Gastrocnemius medialis (tissue), 4 donors: ENCODE results near the gene OR4M1. TPM values are rescaled to one million over a fixed set of nuclear protein-coding genes. Genes with fewer than 3 reads are reported as not detected.
"Not testable (repeated sequence)": the region's sequence is repeated elsewhere in the genome, so short reads cannot be mapped to it uniquely, and the experiment has no call there.

ENCODE experiments used
- ATAC-seq, 2 donors: fragments of 150-250 bp; one replicate each; pipeline ENCODE4 v1.9.1; 2016
- DNase-seq, 2 donors: peaks; one replicate each; pipeline ENCODE4 v3.0.0-alpha.2; 2019
- H3K27ac ChIP-seq, 4 donors: fragments of 200-600 bp; sonication (generic); 1 replicate in 1 of 4; 2 replicates in 3 of 4; pipeline ENCODE4 v1.5.1; 2016 to 2018; ENCODE audit warnings: mild to moderate bottlenecking in 2 of 4, moderate library complexity in 1 of 4
- H3K27me3 ChIP-seq, 3 donors: fragments of 200-600 bp; sonication (generic) in 2 of 3; 1 replicate in 1 of 3; 2 replicates in 2 of 3; pipeline versions ENCODE4 v1.5.1 to v1.6.0; 2016 to 2019; ENCODE audit warnings: mild to moderate bottlenecking in 1 of 3, moderate library complexity in 1 of 3
- H3K36me3 ChIP-seq, 2 donors: fragments of 200-600 bp; sonication (generic) in 1 of 2; one replicate each; pipeline ENCODE4 v1.5.1; 2017 to 2018
- H3K4me1 ChIP-seq, 2 donors: fragments of 200-600 bp; sonication (generic) in 1 of 2; one replicate each; pipeline ENCODE4 v1.5.1; 2016 to 2017; ENCODE audit warnings: mild to moderate bottlenecking in 2 of 2
- H3K4me3 ChIP-seq, 4 donors: fragments of 200-600 bp; sonication (generic) in 3 of 4; 1 replicate in 1 of 4; 2 replicates in 3 of 4; pipeline ENCODE4 v1.5.1; 2016 to 2019; ENCODE audit warnings: mild to moderate bottlenecking in 2 of 4
- H3K9me3 ChIP-seq, 3 donors: fragments of 200-600 bp; sonication (generic) in 2 of 3; 1 replicate in 1 of 3; 2 replicates in 2 of 3; pipeline ENCODE4 v1.5.1; 2016 to 2019
- POLR2A ChIP-seq, 2 donors: fragments of 450-650 bp; IDR thresholded peaks; one replicate each; pipeline ENCODE4 v1.6.1; 2017; ENCODE audit warnings: antibody characterized with exemption in 2 of 2, mild to moderate bottlenecking in 2 of 2, moderate library complexity in 2 of 2
- in situ Hi-C, 4 donors: fragments of 200-750 bp; cut with MboI; loops; one replicate each; pipeline versions ENCODE4 v1.15.0 to v1.8.0; 2017; ENCODE audit warnings: low sequenced_read_pairs in 4 of 4
- intact Hi-C: fragments of 100-400 bp; cut with DNase I; formaldehyde crosslinking; loops from one replicate; pipeline ENCODE4 v1.15.1; 2023; ENCODE audit warnings: low total_unique reads
- total RNA-seq, 4 donors: library from RNA; depleted of rRNA; stranded (reverse); fragments of >200 nt; gene quantifications; one replicate each; pipeline versions ENCODE4 v1.1.0 to v1.2.3, GENCODE V29; 2016
- TF ChIP-seq, protein P1 (sequence below), 5 experiments: fragments of 450-650 bp in 3 of 5; fragments of 200-600 bp in 2 of 5; sonication (generic) in 2 of 5; IDR thresholded peaks in 4 of 5; conservative IDR thresholded peaks in 1 of 5; 1 replicate in 4 of 5; 2 replicates in 1 of 5; pipeline ENCODE4 v1.5.1; 2016 to 2019; ENCODE audit warnings: antibody characterized with exemption in 5 of 5, mild to moderate bottlenecking in 3 of 5, moderate library complexity in 3 of 5

Gene OR4M1
- total RNA-seq, 4 donors from 2014 or later, result not detected

GRCh38 chr14:19823178-19823577 is 49.9 kb downstream of the OR4M1 start:
- in situ Hi-C loops (no loop called here), intact Hi-C loops (no loop called here)
- no peak overlapping the region for H3K4me3 ChIP-seq
- no peaks in the 10 kb centered on the region for H3K4me1 ChIP-seq
- H3K27me3 ChIP-seq, result no peaks in the 10 kb centered on the region
- DNase-seq, result no peak
- no peak for TF ChIP-seq POLR2A (IDR thresholded peaks at IDR 0.05)
- TF ChIP-seq, protein P1, sequence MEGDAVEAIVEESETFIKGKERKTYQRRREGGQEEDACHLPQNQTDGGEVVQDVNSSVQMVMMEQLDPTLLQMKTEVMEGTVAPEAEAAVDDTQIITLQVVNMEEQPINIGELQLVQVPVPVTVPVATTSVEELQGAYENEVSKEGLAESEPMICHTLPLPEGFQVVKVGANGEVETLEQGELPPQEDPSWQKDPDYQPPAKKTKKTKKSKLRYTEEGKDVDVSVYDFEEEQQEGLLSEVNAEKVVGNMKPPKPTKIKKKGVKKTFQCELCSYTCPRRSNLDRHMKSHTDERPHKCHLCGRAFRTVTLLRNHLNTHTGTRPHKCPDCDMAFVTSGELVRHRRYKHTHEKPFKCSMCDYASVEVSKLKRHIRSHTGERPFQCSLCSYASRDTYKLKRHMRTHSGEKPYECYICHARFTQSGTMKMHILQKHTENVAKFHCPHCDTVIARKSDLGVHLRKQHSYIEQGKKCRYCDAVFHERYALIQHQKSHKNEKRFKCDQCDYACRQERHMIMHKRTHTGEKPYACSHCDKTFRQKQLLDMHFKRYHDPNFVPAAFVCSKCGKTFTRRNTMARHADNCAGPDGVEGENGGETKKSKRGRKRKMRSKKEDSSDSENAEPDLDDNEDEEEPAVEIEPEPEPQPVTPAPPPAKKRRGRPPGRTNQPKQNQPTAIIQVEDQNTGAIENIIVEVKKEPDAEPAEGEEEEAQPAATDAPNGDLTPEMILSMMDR (IDR thresholded peaks at IDR 0.05 in 4 of 5, conservative IDR thresholded peaks at IDR 0.05 in 1 of 5), result no peak
- no peaks in the 10 kb centered on the region for H3K36me3 ChIP-seq
- ATAC-seq, result no peak
- no peak overlapping the region for H3K27ac ChIP-seq
- no peaks in the 10 kb centered on the region for H3K9me3 ChIP-seq

DNA sequence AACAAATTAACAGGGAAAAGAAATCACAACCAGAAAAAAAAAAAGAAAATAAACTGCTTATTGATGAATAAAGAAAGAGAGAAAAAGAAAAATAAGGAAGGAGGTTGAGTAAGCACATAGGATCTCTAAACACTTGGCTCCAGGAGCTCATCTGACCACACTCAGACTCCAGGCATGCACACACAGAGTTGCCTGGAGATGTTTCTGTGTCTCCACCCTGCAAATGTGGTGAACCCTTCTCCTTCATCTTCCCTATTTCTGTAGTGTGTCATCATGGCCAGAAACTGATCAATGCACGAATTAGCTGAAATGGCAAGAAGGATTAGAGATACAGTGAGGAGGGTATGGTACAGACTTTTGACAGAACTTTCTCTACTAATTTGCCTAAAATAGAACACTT is 50.5 kb downstream of the OR4M1 start:
- no peak for ATAC-seq
- Histone ChIP-seq H3K27ac (no peak overlapping the region), H3K4me1 (no peaks in the 10 kb centered on the region), H3K9me3 (no peaks in the 10 kb centered on the region), H3K36me3 (no peaks in the 10 kb centered on the region), H3K27me3 (no peaks in the 10 kb centered on the region), H3K4me3 (no peak overlapping the region)
- in situ Hi-C loops, result no loop called here
- intact Hi-C loops, result no loop called here
- no peak for DNase-seq
- TF ChIP-seq, protein P1 (IDR thresholded peaks at IDR 0.05 in 4 of 5, conservative IDR thresholded peaks at IDR 0.05 in 1 of 5), result no peak
- TF ChIP-seq POLR2A (IDR thresholded peaks at IDR 0.05), result no peak

GRCh38 chr14:19827626-19828244 is 54.4 kb downstream of the OR4M1 start:
- ATAC-seq, H3K4me3 ChIP-seq, H3K9me3 ChIP-seq, H3K27me3 ChIP-seq, H3K27ac ChIP-seq, H3K36me3 ChIP-seq, in situ Hi-C loops, H3K4me1 ChIP-seq, DNase-seq, intact Hi-C loops: not testable (repeated sequence)

- intact Hi-C loops, result no loop called here
- DNase-seq (no peak), ATAC-seq (no peak)
- no peaks in the 10 kb centered on the region for H3K4me1 ChIP-seq
- no peak for TF ChIP-seq POLR2A (IDR thresholded peaks at IDR 0.05)
- TF ChIP-seq, protein P1 (IDR thresholded peaks at IDR 0.05 in 4 of 5, conservative IDR thresholded peaks at IDR 0.05 in 1 of 5), result no peak
- no peak overlapping the region for H3K4me3 ChIP-seq
- H3K27ac ChIP-seq, result no peak overlapping the region
- in situ Hi-C loops, result no loop called here
- no peaks in the 10 kb centered on the region for H3K36me3 ChIP-seq
- H3K9me3 ChIP-seq, result no peaks in the 10 kb centered on the region
- no peaks in the 10 kb centered on the region for H3K27me3 ChIP-seq
Measured at GRCh38 chr14:19828314-19828713, 55.0 kb downstream of the OR4M1 start.

Other genes starting within 250 kb of the OR4M1 start
- not detected for gene OR11H2, start 59.6 kb upstream of the OR4M1 start, total RNA-seq
- gene OR4Q3, start 29.9 kb upstream of the OR4M1 start, total RNA-seq, result not detected
- gene OR4N2, start 30.3 kb downstream of the OR4M1 start, total RNA-seq, result not detected
- gene OR4K2, start 101.6 kb downstream of the OR4M1 start, total RNA-seq, result not detected
- gene OR4K5, start 147.1 kb downstream of the OR4M1 start, total RNA-seq, result not detected
- gene OR4K1, start 157.4 kb downstream of the OR4M1 start, total RNA-seq, result not detected
- not detected for gene OR4K15, start 202.1 kb downstream of the OR4M1 start, total RNA-seq
- gene OR4Q2, start 228.7 kb downstream of the OR4M1 start, total RNA-seq, result not detected
- not detected for gene OR4K14, start 245.8 kb downstream of the OR4M1 start, total RNA-seq